ENCODE results near the gene NKX2-4. TPM values are rescaled to one million over a fixed set of nuclear protein-coding genes. Genes with fewer than 3 reads are reported as not detected.

The NKX2-4 gene
- total and polyA plus RNA-seq, 9 of the 15 experiments (the other 6 are each of a cell fraction or from before 2014, with no cell fraction given): not detected

- peaks cover 3% of the 10 kb centered on the region; the same call in 1 of the 3 replicates for H3K79me2 ChIP-seq (ENCODE audit: control insufficient read depth, insufficient read depth, low read length)
- H3K9me1 ChIP-seq (ENCODE audit: control insufficient read depth, insufficient read depth, low read length): no peaks in the 10 kb centered on the region
- CTCF ChIA-PET (ENCODE audit: low intra/inter-chr PET ratio): no interaction called here
- WGBS (ENCODE audit: insufficient coverage, low coverage, missing lambda C conversion rate): 40% methylated on average over 2 of the region's 2 CpGs
- no peak overlapping the region for H3K4me2 ChIP-seq (ENCODE audit: insufficient read depth, low read length)
- H4K20me1 ChIP-seq (replicated peaks; ENCODE audit: control insufficient read depth, insufficient read depth, low read length): no peaks in the 10 kb centered on the region
- POLR2A ChIA-PET: interaction anchor here (0.7 kb wide), 1 partner anchor 31 kb away, joined by 4 read pairs; no protein-coding TSS in a partner anchor
- H3K36me3 ChIP-seq (ENCODE audit: control insufficient read depth, insufficient read depth, low read length): peaks cover 48% of the 10 kb centered on the region; the same call in 2 of the 3 replicates
- FAIRE-seq (no peak), ATAC-seq (no peak), DNase-seq (ENCODE audit: extremely low read depth in 1 of 4, low spot score in 3 of 4) (no peak)
- intact Hi-C loops (cut with micrococcal nuclease): no loop called here
- H3K4me3 ChIP-seq: no peak overlapping the region
- H3K27ac ChIP-seq (ENCODE audit: extremely low read depth, low read depth, low read length): no peak overlapping the region
- no peak overlapping the region for H3K9ac ChIP-seq (ENCODE audit: insufficient read depth in 1 of 2, low read depth in 2 of 2, low read length in 2 of 2)
- H3K9me3 ChIP-seq (replicated peaks; ENCODE audit: control insufficient read depth, insufficient read depth, low read depth, low read length): no peaks in the 10 kb centered on the region
- H2AFZ ChIP-seq (ENCODE audit: low read depth, low read length): no peak overlapping the region
- no peaks in the 10 kb centered on the region for H3K27me3 ChIP-seq (ENCODE audit: control insufficient read depth in 2 of 2, insufficient read depth in 2 of 2, low read length in 2 of 2)
- no peaks in the 10 kb centered on the region for H3K4me1 ChIP-seq (replicated peaks in 1 of 2; ENCODE audit: control insufficient read depth in 2 of 2, insufficient read depth in 2 of 2, low read length in 2 of 2)
- in situ Hi-C loops (cut with MboI): no loop called here
- BruUV-seq (replicated peaks): no TSS peak
- TF ChIP-seq NFE2L1 (tag; IDR thresholded peaks at IDR 0.05; ENCODE audit: borderline replicate concordance, low read depth): no peak
- no peak for TF ChIP-seq CBX3 (IDR thresholded peaks at IDR 0.05; ENCODE audit: borderline replicate concordance in 1 of 2, low read length in 2 of 2)
- TF ChIP-seq ZNF696 (CRISPR knock-in tag; conservative IDR thresholded peaks at IDR 0.05): no peak
- no peak for TF ChIP-seq TGIF2 (CRISPR knock-in tag; IDR thresholded peaks at IDR 0.05)
- TF ChIP-seq SMAD1 (IDR thresholded peaks at IDR 0.05; ENCODE audit: low read depth, low read length, partially characterized antibody): no peak
- TF ChIP-seq ETV6 (IDR thresholded peaks at IDR 0.05; ENCODE audit: borderline replicate concordance in 1 of 2, low read depth in 2 of 2, low read length in 1 of 2): no peak
- TF ChIP-seq ETV6 (CRISPR knock-in tag; IDR thresholded peaks at IDR 0.05; ENCODE audit: borderline replicate concordance): no peak
- TF ChIP-seq E2F8 (IDR thresholded peaks at IDR 0.05; ENCODE audit: low read depth, partially characterized antibody): no peak
- TF ChIP-seq BRCA1 (IDR thresholded peaks at IDR 0.05): no peak
- no peak for TF ChIP-seq BRCA1 (CRISPR knock-in tag; IDR thresholded peaks at IDR 0.05)
- no peak for TF ChIP-seq ILF3 (IDR thresholded peaks at IDR 0.05; ENCODE audit: borderline replicate concordance)
- TF ChIP-seq MAFK (IDR thresholded peaks at IDR 0.05; ENCODE audit: low read length): no peak
- no peak for TF ChIP-seq AFF4 (CRISPR knock-in tag; IDR thresholded peaks at IDR 0.05)
- TF ChIP-seq ARID3B (CRISPR knock-in tag; IDR thresholded peaks at IDR 0.05; ENCODE audit: borderline replicate concordance): no peak
- TF ChIP-seq LEF1 (IDR thresholded peaks at IDR 0.05): no peak
Measured at GRCh38 chr20:21368791-21369190, 28.5 kb downstream of the NKX2-4 start.
